ENCODE measurements around the gene PPCDC. TPM values are rescaled to one million over a fixed set of nuclear protein-coding genes. Genes with fewer than 3 reads are reported as not detected.
"Not testable (repeated sequence)": the region's sequence is repeated elsewhere in the genome, so short reads cannot be mapped to it uniquely, and the experiment has no call there.

The PPCDC gene
- polyA plus RNA-seq, 5 donors, result 11.1 to 16.3 (median 11.9) TPM

GRCh38 chr15:75065851-75066509 lies 42.6 kb downstream of the PPCDC start:
- DNase-seq, result no peak

GRCh38 chr15:75067123-75067830 lies 43.9 kb downstream of the PPCDC start:
- DNase-seq, result no peak

DNA sequence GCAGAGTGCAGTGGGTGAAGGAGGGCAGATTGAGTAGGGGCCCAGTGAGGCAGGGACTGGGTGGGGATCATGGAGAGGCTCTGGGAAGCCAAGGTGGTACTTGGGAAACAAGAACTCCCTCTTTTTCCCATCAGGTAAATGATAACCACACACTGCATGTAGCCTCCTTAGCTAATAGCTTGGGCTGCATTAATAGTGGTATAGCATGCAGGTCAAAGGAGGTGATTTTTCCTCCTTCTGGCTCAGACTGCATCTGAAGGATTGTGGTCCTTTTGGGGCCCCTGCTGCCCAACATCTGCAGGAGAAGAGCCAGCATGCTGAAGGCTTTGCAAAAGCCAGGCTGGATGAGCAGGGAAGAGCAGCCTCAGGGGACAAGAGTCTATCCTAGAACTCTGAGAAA lies 45.4 kb downstream of the PPCDC start:
- DNase-seq, result no peak

DNA sequence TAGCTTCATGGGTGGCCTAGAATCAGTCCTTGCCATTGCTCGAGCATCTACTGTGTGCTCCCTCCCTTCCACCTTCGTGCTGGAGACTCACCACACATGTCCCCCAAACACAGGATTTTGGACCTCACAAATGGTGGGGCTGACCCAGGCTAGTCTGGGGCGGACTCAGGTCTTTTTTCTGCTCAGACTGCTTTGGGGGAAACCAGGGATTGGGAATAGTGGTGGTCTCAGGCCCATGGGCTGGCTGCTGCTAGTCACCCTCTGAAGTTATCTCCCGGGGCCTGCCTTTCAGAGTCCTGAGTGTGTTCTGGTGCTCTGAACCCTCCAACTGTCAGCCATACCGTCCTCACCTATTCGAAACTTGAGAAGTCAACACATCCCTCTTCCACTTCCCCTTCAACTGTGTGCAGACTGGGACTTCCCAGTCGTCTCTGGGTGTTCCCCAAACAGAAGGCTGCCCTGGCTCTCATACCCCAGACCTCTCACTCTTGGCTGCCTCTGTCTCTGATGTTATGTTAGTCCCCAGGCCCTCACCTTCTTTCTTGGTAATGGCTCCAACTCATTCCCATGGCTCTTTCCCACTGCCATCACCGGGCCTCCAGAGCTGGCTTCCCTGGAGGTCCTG lies 46.0 kb downstream of the PPCDC start:
- DNase-seq, result no peak

DNA sequence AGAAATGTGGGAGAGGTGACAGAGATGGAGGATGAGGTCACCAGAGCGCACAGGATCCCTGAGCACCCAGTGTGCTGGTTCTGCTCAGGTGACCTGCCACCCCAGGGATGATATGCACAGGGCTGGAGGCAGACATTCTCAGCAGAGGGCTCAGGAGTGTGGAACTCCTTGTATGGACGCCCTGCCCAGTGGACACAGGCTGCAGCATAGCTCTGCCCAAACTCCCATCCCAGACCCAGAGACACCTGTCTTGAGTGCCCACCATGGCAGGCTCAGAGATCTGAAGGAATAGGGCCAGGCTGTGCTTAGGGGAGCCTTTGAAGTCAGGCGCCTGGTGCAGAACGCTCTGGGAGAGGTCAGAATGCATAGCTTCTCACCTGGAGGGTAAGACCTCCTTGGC lies 47.3 kb downstream of the PPCDC start:
- DNase-seq, result no peak

DNA sequence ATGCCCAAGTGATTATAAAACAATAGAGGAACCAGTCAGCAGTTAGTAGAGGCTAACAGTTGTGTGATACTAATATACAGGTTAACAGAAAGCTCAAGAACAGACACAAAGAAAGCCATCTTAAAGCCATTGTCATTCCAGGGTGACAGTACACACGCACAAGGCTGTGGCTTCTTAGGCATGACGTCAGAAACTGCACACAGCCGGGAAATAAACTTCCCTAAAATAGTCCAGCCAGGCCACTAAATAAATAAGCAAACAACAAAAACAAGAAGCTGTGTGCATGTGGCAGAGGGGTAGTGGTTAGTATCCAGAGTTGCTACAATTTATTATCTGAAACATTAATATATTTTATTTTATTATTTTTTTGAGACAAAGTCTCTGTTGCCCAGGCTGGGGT lies 49.8 kb downstream of the PPCDC start:
- DNase-seq, result no peak

DNA sequence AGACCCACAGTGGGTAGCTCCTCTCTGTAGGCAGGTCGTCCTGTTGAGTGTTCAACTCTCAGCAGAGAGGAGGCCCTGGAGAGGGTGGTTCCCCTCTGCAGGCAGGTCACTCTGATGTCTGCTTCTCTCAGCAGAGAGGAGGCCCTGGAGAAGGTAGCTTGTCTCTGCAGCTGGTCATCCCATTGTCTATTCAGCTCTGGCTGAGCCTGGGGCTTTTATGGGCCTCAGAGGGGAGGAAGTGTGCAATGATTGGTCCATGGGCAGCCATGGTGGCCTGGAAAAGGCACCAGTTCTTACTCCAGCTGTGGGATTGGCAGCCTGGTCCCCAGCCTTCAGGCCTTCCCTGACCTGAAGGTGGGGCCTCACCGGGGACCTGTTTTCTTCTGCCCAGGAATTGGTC lies 52.9 kb downstream of the PPCDC start:
- DNase-seq, result no peak

DNA sequence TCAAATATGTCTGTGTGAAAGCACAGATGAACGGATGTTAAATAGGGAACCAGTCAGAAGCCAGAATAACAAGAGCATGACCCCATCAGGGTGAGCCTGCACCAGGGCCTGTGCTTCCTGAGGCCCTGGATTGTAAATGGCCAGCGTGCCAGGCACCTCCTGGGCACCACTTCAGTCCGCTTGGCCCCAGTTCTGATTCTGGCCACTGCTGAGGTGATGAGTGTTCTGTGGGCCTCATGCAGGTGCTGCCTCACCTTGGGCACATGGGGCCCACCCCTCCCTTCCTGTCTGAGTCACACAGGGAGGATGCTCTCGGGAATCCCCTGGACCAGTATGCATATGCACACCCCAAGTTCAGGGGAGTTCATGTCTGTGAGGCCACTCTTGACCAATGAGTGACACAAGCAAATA lies 54.2 kb downstream of the PPCDC start:
- not testable (repeated sequence) for DNase-seq

DNA sequence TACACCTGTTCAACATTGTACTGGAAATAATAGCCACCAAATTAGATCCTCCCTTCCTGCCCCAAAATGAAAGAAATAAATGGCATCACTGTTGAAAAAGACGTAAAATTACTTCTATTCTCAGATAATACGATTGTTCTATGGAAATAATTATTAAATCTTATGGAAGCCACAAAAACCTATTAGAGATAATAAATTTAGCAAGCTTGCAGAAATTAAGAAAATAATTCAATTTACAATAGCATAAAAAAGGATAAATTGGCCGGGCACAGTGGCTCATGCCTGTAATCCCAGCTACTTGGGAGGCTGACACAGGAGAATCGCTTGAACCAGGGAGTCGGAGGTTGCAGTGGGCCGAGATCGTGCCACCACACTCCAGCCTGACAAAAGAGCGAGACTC lies 57.8 kb downstream of the PPCDC start:
- DNase-seq, result no peak

- no peak for DNase-seq
Measured at GRCh38 chr15:75082689-75083088, 59.3 kb downstream of the PPCDC start.

DNA sequence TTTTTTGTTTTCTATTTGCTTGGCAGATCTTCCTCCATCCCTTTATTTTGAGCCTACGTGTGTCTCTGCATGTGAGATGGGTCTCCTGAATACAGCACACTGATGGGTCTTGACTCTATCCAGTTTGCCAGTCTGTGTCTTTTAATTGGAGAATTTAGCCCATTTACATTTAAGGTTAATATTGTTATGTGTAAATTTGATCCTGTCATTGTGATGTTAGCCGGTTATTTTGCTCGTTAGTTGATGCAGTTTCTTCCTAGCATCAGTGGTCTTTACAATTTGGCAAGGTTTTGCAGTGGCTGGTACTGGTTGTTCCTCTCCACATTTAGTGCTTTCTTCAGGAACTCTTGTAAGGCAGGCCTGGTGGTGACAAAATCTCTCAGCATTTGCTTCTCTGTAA lies 62.3 kb downstream of the PPCDC start:
- not testable (repeated sequence) for DNase-seq

DNA sequence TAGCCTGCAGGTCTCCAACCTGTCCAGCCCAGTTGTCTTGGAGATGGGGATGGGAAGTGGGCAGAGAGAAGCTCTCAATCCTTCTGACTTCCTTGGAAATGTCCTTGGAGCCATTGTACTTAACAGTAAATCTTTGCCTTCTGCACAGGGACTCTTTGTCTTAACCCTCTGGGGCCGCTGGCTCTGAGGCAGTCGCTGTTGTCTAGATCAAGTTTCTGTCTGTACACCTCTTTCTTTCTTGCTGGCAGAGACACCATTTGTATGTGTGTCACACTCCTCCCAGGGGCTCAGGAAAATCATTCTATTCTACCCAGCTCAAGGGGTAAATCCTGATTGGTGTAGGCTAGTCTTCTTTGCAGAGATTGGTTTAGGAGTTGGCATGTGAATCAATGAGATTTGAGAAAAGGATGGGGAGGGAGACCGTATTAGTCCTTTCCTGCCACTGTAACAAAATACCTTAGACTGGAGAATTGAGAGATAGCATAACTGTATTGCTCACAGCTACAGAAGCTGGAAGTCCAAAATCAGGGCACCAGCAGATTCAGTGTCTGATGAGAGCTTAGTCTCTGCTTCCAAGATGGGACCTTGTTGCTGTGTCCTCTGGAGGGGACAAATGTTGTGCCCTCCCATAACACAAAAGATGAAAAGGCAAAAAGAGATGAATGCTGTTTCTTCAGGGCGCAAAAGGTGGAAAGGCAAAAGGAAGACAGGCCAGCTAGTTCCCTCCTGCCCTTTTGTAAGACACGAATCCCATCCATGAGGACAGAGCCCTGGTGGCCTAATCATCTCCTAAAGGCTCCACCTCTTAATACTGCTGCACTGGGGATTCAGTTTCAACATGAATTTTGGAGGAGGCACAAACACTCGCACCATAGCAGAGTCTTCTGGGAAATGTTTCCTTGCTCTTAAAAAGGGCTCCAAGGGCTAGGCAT lies 66.3 kb downstream of the PPCDC start:
- DNase-seq, result no peak

- DNase-seq, result no peak
Measured at GRCh38 chr15:75090388-75090734, 67.0 kb downstream of the PPCDC start.

- no peak for DNase-seq
Measured at GRCh38 chr15:75091814-75092213, 68.4 kb downstream of the PPCDC start.

DNA sequence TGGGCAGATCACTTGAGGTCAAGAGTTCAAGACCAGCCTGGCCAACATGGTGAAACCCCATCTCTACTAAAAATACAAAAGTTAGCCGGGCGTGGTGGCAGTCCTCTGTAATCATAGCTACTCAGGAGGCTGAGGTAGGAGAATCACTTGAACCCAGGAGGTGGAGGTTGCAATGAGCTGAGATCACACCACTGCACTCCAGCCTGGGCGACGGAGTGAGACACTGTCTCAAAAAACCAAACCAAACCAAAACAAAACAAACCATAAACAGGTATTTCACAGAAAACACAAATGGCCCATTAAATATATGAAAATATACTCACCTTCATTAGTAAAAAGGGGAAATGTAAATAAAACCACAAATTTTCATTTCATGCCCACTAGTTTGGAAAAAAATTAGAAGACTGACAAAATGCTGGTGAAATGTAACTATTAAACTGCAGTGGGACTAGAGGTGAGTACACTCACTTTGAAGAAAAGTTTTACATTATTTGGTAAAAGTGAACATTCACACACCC lies 71.6 kb downstream of the PPCDC start:
- DNase-seq, result not testable (repeated sequence)

DNA sequence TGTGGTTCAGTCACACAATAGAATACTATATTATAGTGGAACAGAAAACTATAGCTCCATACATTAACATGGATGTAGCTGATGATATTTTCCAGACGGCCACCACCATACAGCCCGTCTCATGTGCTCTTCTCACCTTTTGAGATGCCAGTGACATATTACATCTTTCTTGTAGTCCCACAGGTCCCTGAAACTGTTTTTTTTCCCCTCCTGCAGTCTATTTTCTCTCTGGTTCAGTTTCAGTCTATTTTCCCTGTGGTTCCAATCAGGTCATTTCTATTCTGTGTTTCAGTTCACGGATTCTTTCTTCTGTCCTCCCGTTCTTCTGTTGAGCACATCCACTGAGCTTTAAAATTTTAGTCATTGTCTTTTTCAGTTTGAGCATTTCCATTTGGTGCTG lies 72.2 kb downstream of the PPCDC start:
- DNase-seq, result no peak

GRCh38 chr15:75097939-75098338 lies 74.5 kb downstream of the PPCDC start:
- no peak for DNase-seq

DNA sequence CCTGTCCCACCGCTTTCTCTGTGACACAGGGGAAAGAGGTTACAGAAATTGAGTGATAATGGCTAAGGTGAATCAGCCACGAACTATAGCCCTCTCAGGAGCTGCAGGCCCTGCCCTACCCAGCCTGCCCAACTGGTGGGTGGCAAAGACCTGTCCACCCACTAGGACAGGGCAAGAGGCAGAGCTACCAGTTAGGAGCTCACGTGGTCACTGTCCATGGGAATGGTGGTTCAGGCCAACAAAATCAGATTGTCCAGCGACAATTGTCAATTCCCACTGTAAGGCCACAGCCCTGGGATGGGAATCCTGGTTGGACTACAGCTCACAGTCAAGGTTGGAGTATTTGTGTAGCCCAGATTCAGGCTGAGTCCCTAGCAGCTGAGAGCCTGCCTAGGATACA lies 75.0 kb downstream of the PPCDC start:
- DNase-seq, result no peak

Measured in right lung (tissue), 5 donors.